Measurements from ENCODE around the gene TREML2.
A peak's percentile ranks its signal among the peaks of the same experiment; 100 is the strongest.
"Not testable (repeated sequence)": the region's sequence is repeated elsewhere in the genome, so short reads cannot be mapped to it uniquely, and the experiment has no call there.

TREML2 gene

GRCh38 chr6:41208439-41209106 lies 7.6 kb upstream of the TREML2 start:
- no peak for DNase-seq (ENCODE audit: low spot score)

- no peak for DNase-seq (ENCODE audit: low spot score)
These were observed 3.2 kb upstream of the TREML2 start for GRCh38 chr6:41204156-41204555.

GRCh38 chr6:41201764-41202173 lies 820 bp upstream of the TREML2 start:
- DNase-seq (ENCODE audit: low spot score) = no peak

GRCh38 chr6:41200296-41200900 lies 551 bp downstream of the TREML2 start:
- no peak for DNase-seq (ENCODE audit: low spot score)

GRCh38 chr6:41199552-41200246 lies 1.2 kb downstream of the TREML2 start:
- no peak for DNase-seq (ENCODE audit: low spot score)

GRCh38 chr6:41197234-41197633 lies 3.7 kb downstream of the TREML2 start:
- no peak for DNase-seq (ENCODE audit: low spot score)

- no peak for DNase-seq (ENCODE audit: low spot score)
These were observed 6.6 kb downstream of the TREML2 start for GRCh38 chr6:41194386-41194785.

GRCh38 chr6:41193884-41194283 lies 7.1 kb downstream of the TREML2 start:
- DNase-seq (ENCODE audit: low spot score) = no peak

- DNase-seq (ENCODE audit: low spot score) = no peak
These were observed 7.7 kb downstream of the TREML2 start for GRCh38 chr6:41193171-41193734.

- DNase-seq (ENCODE audit: low spot score) = peak; percentile 57
These were observed 9.4 kb downstream of the TREML2 start for GRCh38 chr6:41191569-41191968.

GRCh38 chr6:41190791-41191190 lies 10.2 kb downstream of the TREML2 start:
- no peak for DNase-seq (ENCODE audit: low spot score)

- DNase-seq (ENCODE audit: low spot score) = no peak
These were observed 11.0 kb downstream of the TREML2 start for GRCh38 chr6:41189967-41190366.

- DNase-seq (ENCODE audit: low spot score) = not testable (repeated sequence)
These were observed 11.9 kb downstream of the TREML2 start for GRCh38 chr6:41189046-41189445.

- no peak for DNase-seq (ENCODE audit: low spot score)
These were observed 12.7 kb downstream of the TREML2 start for GRCh38 chr6:41187924-41188886.

- no peak for DNase-seq (ENCODE audit: low spot score)
These were observed 14.9 kb downstream of the TREML2 start for GRCh38 chr6:41186031-41186562.

GRCh38 chr6:41184761-41185160 lies 16.2 kb downstream of the TREML2 start:
- DNase-seq (ENCODE audit: low spot score) = no peak

- DNase-seq (ENCODE audit: low spot score) = peak; percentile 42
These were observed 18.6 kb downstream of the TREML2 start for GRCh38 chr6:41182069-41183034.

- no peak for DNase-seq (ENCODE audit: low spot score)
These were observed 19.4 kb downstream of the TREML2 start for GRCh38 chr6:41181566-41181965.

GRCh38 chr6:41179163-41179562 lies 21.8 kb downstream of the TREML2 start:
- DNase-seq (ENCODE audit: low spot score) = no peak

- no peak for DNase-seq (ENCODE audit: low spot score)
These were observed 23.3 kb downstream of the TREML2 start for GRCh38 chr6:41177695-41178094.

Measured in GM03348 (cell line).